ENCODE data around the gene THADA. TPM values are rescaled to one million over a fixed set of nuclear protein-coding genes. Genes with fewer than 3 reads are reported as not detected.

Gene THADA
- total RNA-seq, 1 experiment from 2014 or later = 29.5 TPM

GRCh38 chr2:43280994-43281393, 314.8 kb downstream of the THADA start:
- DNase-seq (ENCODE audit: low read depth) = no peak

- no peak for DNase-seq (ENCODE audit: low read depth)
These were observed 316.5 kb downstream of the THADA start for GRCh38 chr2:43279317-43279840.

- DNase-seq (ENCODE audit: low read depth) = no peak
These were observed 317.1 kb downstream of the THADA start for GRCh38 chr2:43278564-43279220.

GRCh38 chr2:43276962-43277391, 318.9 kb downstream of the THADA start:
- peak; percentile 70 for DNase-seq (ENCODE audit: low read depth)

- DNase-seq (ENCODE audit: low read depth) = no peak
These were observed 319.4 kb downstream of the THADA start for GRCh38 chr2:43276266-43276941.

GRCh38 chr2:43274721-43275120, 321.1 kb downstream of the THADA start:
- DNase-seq (ENCODE audit: low read depth) = no peak

- DNase-seq (ENCODE audit: low read depth) = peak; percentile 26
These were observed 321.8 kb downstream of the THADA start for GRCh38 chr2:43274055-43274454.

GRCh38 chr2:43273529-43273928, 322.3 kb downstream of the THADA start:
- peak; percentile 32 for DNase-seq (ENCODE audit: low read depth)

- DNase-seq (ENCODE audit: low read depth) = no peak
These were observed 324.8 kb downstream of the THADA start for GRCh38 chr2:43270930-43271615.

GRCh38 chr2:43270461-43270860, 325.4 kb downstream of the THADA start:
- DNase-seq (ENCODE audit: low read depth) = no peak

- DNase-seq (ENCODE audit: low read depth) = peak; percentile 71
These were observed 326.1 kb downstream of the THADA start for GRCh38 chr2:43269706-43270105.

- DNase-seq (ENCODE audit: low read depth) = peak; percentile 95
These were observed 326.7 kb downstream of the THADA start for GRCh38 chr2:43269074-43269572.

GRCh38 chr2:43268066-43268953, 327.5 kb downstream of the THADA start:
- no peak for DNase-seq (ENCODE audit: low read depth)

- no peak for DNase-seq (ENCODE audit: low read depth)
These were observed 328.5 kb downstream of the THADA start for GRCh38 chr2:43267381-43267780.

GRCh38 chr2:43266711-43267111, 329.1 kb downstream of the THADA start:
- DNase-seq (ENCODE audit: low read depth) = no peak

- no peak for DNase-seq (ENCODE audit: low read depth)
These were observed 330.4 kb downstream of the THADA start for GRCh38 chr2:43265421-43265820.

GRCh38 chr2:43265001-43265400, 330.8 kb downstream of the THADA start:
- no peak for DNase-seq (ENCODE audit: low read depth)

- DNase-seq (ENCODE audit: low read depth) = no peak
These were observed 332.9 kb downstream of the THADA start for GRCh38 chr2:43262951-43263350.

GRCh38 chr2:43262239-43262638, 333.6 kb downstream of the THADA start:
- DNase-seq (ENCODE audit: low read depth) = no peak

- no peak for DNase-seq (ENCODE audit: low read depth)
These were observed 336.3 kb downstream of the THADA start for GRCh38 chr2:43259512-43259911.
